Esophagus muscularis mucosa (tissue), 4 donors: Measurements from ENCODE around the gene SHH. TPM values are rescaled to one million over a fixed set of nuclear protein-coding genes. Genes with fewer than 3 reads are reported as not detected.
"Not testable (repeated sequence)": the region's sequence is repeated elsewhere in the genome, so short reads cannot be mapped to it uniquely, and the experiment has no call there.

Experiments used
- DNase-seq: peaks from one replicate; pipeline ENCODE4 v3.0.0-alpha.2; 2017; ENCODE audit errors: extremely low spot score
- H3K27ac ChIP-seq, 4 donors: fragments of 200-600 bp; sonication (generic); replicated peaks in 1 of 4; 1 replicate in 3 of 4; 2 replicates in 1 of 4; pipeline ENCODE4 v1.5.1; 2016 to 2019; ENCODE audit warnings: mild to moderate bottlenecking in 1 of 4
- H3K27me3 ChIP-seq, 4 donors: fragments of 200-600 bp; sonication (generic); one replicate each; pipeline versions ENCODE4 v1.5.1 to v1.6.0; 2016 to 2019
- H3K36me3 ChIP-seq, 4 donors: fragments of 200-600 bp; sonication (generic); one replicate each; pipeline ENCODE4 v1.5.1; 2016 to 2019
- H3K4me1 ChIP-seq, 4 donors: fragments of 200-600 bp; sonication (generic); one replicate each; pipeline ENCODE4 v1.5.1; 2016 to 2019
- H3K4me3 ChIP-seq, 4 donors: fragments of 200-600 bp; sonication (generic); 1 replicate in 2 of 4; 2 replicates in 2 of 4; pipeline ENCODE4 v1.5.1; 2016 to 2019; ENCODE audit warnings: mild to moderate bottlenecking in 4 of 4, moderate library complexity in 1 of 4
- H3K9me3 ChIP-seq, 4 donors: fragments of 200-600 bp; sonication (generic); 1 replicate in 3 of 4; 2 replicates in 1 of 4; pipeline ENCODE4 v1.5.1; 2016 to 2019
- EP300 ChIP-seq: sonication (generic); formaldehyde crosslinking; IDR thresholded peaks from one replicate; pipeline ENCODE4 v1.6.1; 2017; ENCODE audit warnings: antibody characterized with exemption
- POLR2A ChIP-seq: fragments of 450-650 bp; IDR thresholded peaks from one replicate; pipeline ENCODE4 v1.6.1; 2017; ENCODE audit warnings: antibody characterized with exemption, moderate library complexity, mild to moderate bottlenecking, low read depth
- POLR2AphosphoS5 ChIP-seq, 2 donors: sonication (generic); formaldehyde crosslinking; IDR thresholded peaks; one replicate each; pipeline ENCODE4 v1.6.1; 2017; ENCODE audit warnings: antibody characterized with exemption in 2 of 2
- WGBS: methylation state at CpG from one replicate; pipeline ENCODE4 v1.1.5; 2018; 5-methylcytosine and 5-hydroxymethylcytosine counted together
- intact Hi-C: fragments of 100-400 bp; cut with DNase I; formaldehyde crosslinking; loops from one replicate; pipeline ENCODE4 v1.15.1; 2023
- total RNA-seq, 4 donors: library from RNA; depleted of rRNA; stranded (reverse); fragments of >200 nt; gene quantifications; one replicate each; pipeline versions ENCODE4 v1.1.0 to v1.2.1, GENCODE V29; 2016
- TF ChIP-seq, protein P1 (sequence below), 3 experiments: fragments of 200-600 bp in 2 of 3; fragments of 450-650 bp in 1 of 3; sonication (generic) in 2 of 3; IDR thresholded peaks; one replicate each; pipeline ENCODE4 v1.5.1; 2017 to 2019; ENCODE audit warnings: antibody characterized with exemption in 3 of 3, mild to moderate bottlenecking in 2 of 3, moderate library complexity in 1 of 3

Gene SHH
- total RNA-seq, 4 donors from 2014 or later, result not detected

DNA sequence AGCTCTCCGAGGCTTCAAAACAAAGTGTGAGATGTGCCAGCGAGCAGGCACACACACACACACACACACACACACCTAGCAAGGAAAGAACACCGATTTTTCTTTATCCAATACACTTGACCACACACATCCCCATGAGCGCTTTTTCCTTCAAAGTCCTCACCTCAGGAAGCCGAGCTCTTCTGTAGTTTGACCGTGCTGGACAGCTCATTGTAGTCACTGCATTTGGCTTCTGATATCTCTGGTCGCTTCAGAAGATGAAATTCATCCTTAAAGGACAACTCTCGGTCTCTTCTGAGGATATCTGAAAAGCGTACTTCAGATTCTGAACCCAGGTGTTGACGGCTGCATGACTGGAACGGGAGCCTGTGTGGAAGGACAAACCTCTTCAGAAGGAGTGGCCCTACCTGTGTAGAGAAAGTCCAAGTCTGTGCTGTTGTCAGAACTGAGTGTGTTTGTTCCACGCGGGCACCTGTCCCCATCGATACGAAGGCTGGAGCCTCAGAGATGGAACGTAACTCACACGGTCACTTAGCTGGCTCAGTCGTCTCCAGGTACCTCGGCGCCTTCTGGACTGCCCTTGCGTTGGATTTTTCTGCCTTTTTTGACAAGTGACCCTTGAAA, 28.1 kb upstream of the SHH start:
- DNase-seq, result no peak
- WGBS, result 71% methylated on average over 21 of the region's 21 CpGs
- intact Hi-C loops, result no loop called here
- Histone ChIP-seq H3K4me3 (no peak overlapping the region), H3K9me3 (no peaks in the 10 kb centered on the region), H3K27me3 (peaks cover 0 to 71% (median 0%) of the 10 kb centered on the region in 4 donors), H3K27ac (no peak overlapping the region), H3K4me1 (no peaks in the 10 kb centered on the region), H3K36me3 (no peaks in the 10 kb centered on the region)
- no peak for TF ChIP-seq POLR2AphosphoS5 (IDR thresholded peaks at IDR 0.05)
- TF ChIP-seq POLR2A, result no peak
- TF ChIP-seq EP300, result no peak
- TF ChIP-seq, protein P1, sequence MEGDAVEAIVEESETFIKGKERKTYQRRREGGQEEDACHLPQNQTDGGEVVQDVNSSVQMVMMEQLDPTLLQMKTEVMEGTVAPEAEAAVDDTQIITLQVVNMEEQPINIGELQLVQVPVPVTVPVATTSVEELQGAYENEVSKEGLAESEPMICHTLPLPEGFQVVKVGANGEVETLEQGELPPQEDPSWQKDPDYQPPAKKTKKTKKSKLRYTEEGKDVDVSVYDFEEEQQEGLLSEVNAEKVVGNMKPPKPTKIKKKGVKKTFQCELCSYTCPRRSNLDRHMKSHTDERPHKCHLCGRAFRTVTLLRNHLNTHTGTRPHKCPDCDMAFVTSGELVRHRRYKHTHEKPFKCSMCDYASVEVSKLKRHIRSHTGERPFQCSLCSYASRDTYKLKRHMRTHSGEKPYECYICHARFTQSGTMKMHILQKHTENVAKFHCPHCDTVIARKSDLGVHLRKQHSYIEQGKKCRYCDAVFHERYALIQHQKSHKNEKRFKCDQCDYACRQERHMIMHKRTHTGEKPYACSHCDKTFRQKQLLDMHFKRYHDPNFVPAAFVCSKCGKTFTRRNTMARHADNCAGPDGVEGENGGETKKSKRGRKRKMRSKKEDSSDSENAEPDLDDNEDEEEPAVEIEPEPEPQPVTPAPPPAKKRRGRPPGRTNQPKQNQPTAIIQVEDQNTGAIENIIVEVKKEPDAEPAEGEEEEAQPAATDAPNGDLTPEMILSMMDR (IDR thresholded peaks at IDR 0.05), result no peak

GRCh38 chr7:155839461-155839860, 27.2 kb upstream of the SHH start:
- H3K27me3 ChIP-seq, result peaks cover 0 to 68% (median 0%) of the 10 kb centered on the region in 4 donors
- H3K4me1 ChIP-seq, result no peaks in the 10 kb centered on the region
- no peaks in the 10 kb centered on the region for H3K36me3 ChIP-seq
- H3K4me3 ChIP-seq, result no peak overlapping the region
- H3K9me3 ChIP-seq, result no peaks in the 10 kb centered on the region
- intact Hi-C loops, result no loop called here
- 77% methylated on average over 8 of the region's 8 CpGs for WGBS
- TF ChIP-seq POLR2AphosphoS5 (IDR thresholded peaks at IDR 0.05) (no peak), EP300 (no peak), POLR2A (no peak)
- TF ChIP-seq, protein P1 (IDR thresholded peaks at IDR 0.05), result no peak
- DNase-seq, result no peak
- H3K27ac ChIP-seq, result no peak overlapping the region

DNA sequence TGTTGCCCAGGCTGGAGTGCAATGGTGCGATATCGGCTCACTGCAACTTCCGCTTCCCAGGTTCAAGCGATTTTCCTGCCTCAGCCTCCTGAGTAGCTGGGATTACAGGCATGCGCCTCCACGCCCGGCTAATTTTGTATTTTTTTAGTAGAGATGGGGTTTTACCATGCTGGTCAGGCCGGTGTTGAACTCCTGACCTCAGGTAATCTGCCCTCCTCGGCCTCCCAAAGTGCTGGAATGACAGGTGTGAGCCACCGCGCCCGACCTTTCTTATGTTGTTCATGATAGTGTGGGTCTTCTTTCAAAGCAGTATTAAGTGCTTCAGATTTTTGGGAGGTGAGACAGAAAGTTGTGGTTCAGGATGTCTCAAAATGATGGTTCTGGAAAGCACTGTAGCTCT, 26.0 kb upstream of the SHH start:
- H3K36me3 ChIP-seq, H3K27ac ChIP-seq, H3K9me3 ChIP-seq, intact Hi-C loops, H3K4me3 ChIP-seq, DNase-seq, H3K4me1 ChIP-seq: not testable (repeated sequence)
- 94% methylated on average over 12 of the region's 12 CpGs for WGBS
- H3K27me3 ChIP-seq, result peaks cover 0 to 57% (median 0%) of the 10 kb centered on the region in 4 donors

DNA sequence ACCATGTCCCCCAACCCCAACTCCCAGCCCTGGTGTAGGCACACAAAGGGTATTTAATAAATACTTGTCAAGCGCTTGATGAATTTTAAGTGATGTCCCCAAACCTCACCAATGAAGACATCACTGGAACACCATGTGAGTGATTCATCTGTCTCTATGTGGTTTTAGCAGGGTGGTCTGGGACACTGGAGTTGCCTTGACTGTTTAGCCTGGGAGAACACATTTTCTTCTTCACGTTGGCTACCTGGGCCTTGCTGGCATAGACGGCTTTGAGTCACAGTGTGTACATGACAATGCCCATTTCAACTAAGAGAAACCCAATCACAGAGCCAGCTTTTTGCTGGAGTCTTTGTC, 24.8 kb upstream of the SHH start:
- TF ChIP-seq POLR2A (no peak), EP300 (no peak), POLR2AphosphoS5 (IDR thresholded peaks at IDR 0.05) (no peak)
- TF ChIP-seq, protein P1 (IDR thresholded peaks at IDR 0.05), result no peak
- Histone ChIP-seq H3K36me3 (no peaks in the 10 kb centered on the region), H3K9me3 (no peaks in the 10 kb centered on the region), H3K27ac (no peak overlapping the region), H3K4me1 (no peaks in the 10 kb centered on the region), H3K4me3 (no peak overlapping the region), H3K27me3 (peaks cover 0 to 54% (median 0%) of the 10 kb centered on the region in 4 donors)
- 83% methylated on average over 3 of the region's 3 CpGs for WGBS
- intact Hi-C loops, result no loop called here
- no peak for DNase-seq

GRCh38 chr7:155836216-155837125, 24.2 kb upstream of the SHH start:
- Histone ChIP-seq H3K27me3 (peaks cover 0 to 54% (median 0%) of the 10 kb centered on the region in 4 donors), H3K4me3 (no peak overlapping the region), H3K4me1 (no peaks in the 10 kb centered on the region), H3K36me3 (no peaks in the 10 kb centered on the region), H3K9me3 (no peaks in the 10 kb centered on the region), H3K27ac (no peak overlapping the region)
- intact Hi-C loops, result no loop called here
- no peak for DNase-seq
- WGBS, result 78% methylated on average over 16 of the region's 28 CpGs
- TF ChIP-seq POLR2AphosphoS5 (IDR thresholded peaks at IDR 0.05), result no peak
- TF ChIP-seq, protein P1 (IDR thresholded peaks at IDR 0.05), result no peak
- no peak for TF ChIP-seq EP300
- no peak for TF ChIP-seq POLR2A
